DMS 273 (cell line): ENCODE data around the gene ACACB.

ENCODE experiments used
- DNase-seq: peaks from one replicate; lab custom pipeline; 2025; ENCODE audit not compliant: unreplicated experiment; lab: John Stamatoyannopoulos, UW

The ACACB gene

GRCh38 chr12:109273354-109273753 lies 157.0 kb downstream of the ACACB start:
- DNase-seq = peak; percentile 22

GRCh38 chr12:109274381-109274780 lies 158.0 kb downstream of the ACACB start:
- no peak for DNase-seq

GRCh38 chr12:109275173-109275572 lies 158.8 kb downstream of the ACACB start:
- DNase-seq = no peak

GRCh38 chr12:109276160-109276559 lies 159.8 kb downstream of the ACACB start:
- DNase-seq = no peak

- DNase-seq = no peak
These were observed 161.0 kb downstream of the ACACB start for GRCh38 chr12:109277255-109277898.

GRCh38 chr12:109277899-109278762 lies 161.7 kb downstream of the ACACB start:
- DNase-seq = peak; percentile 86

GRCh38 chr12:109278912-109279311 lies 162.5 kb downstream of the ACACB start:
- no peak for DNase-seq

- DNase-seq = no peak
These were observed 163.1 kb downstream of the ACACB start for GRCh38 chr12:109279525-109279924.

- no peak for DNase-seq
These were observed 165.1 kb downstream of the ACACB start for GRCh38 chr12:109281452-109281851.

GRCh38 chr12:109284392-109284791 lies 168.0 kb downstream of the ACACB start:
- DNase-seq = no peak

- DNase-seq = peak; percentile 61
These were observed 169.9 kb downstream of the ACACB start for GRCh38 chr12:109286252-109286651.

- no peak for DNase-seq
These were observed 170.3 kb downstream of the ACACB start for GRCh38 chr12:109286652-109287051.

GRCh38 chr12:109287181-109287580 lies 170.8 kb downstream of the ACACB start:
- no peak for DNase-seq

GRCh38 chr12:109287811-109288469 lies 171.6 kb downstream of the ACACB start:
- no peak for DNase-seq

- peak; percentile 44 for DNase-seq
These were observed 172.2 kb downstream of the ACACB start for GRCh38 chr12:109288571-109288970.

GRCh38 chr12:109289004-109289403 lies 172.6 kb downstream of the ACACB start:
- DNase-seq = peak; percentile 80

- peak; percentile 90 for DNase-seq
These were observed 173.2 kb downstream of the ACACB start for GRCh38 chr12:109289551-109289950.

- DNase-seq = peak; percentile 39
These were observed 173.7 kb downstream of the ACACB start for GRCh38 chr12:109290061-109290460.

GRCh38 chr12:109291117-109291516 lies 174.7 kb downstream of the ACACB start:
- DNase-seq = no peak

GRCh38 chr12:109291521-109292341 lies 175.3 kb downstream of the ACACB start:
- peak; percentile 97 for DNase-seq

- DNase-seq = no peak
These were observed 175.9 kb downstream of the ACACB start for GRCh38 chr12:109292342-109292711.
